ENCODE data around the gene INAFM2. TPM values are rescaled to one million over a fixed set of nuclear protein-coding genes. Genes with fewer than 3 reads are reported as not detected.

INAFM2 gene
- total RNA-seq, 6 experiments from 2014 or later: 19.6 to 32.8 (median 23.4) TPM

- no peak for DNase-seq
- Mint-ChIP-seq H3K27ac (no peak overlapping the region), H3K4me3 (no peak overlapping the region), H3K4me1 (ENCODE audit: low read depth) (peaks cover 28% of the 10 kb centered on the region), H3K36me3 (ENCODE audit: low read depth) (no peaks in the 10 kb centered on the region), H3K27me3 (ENCODE audit: insufficient read depth) (peaks cover 12% of the 10 kb centered on the region), H3K9me3 (no peaks in the 10 kb centered on the region)
- TF ChIP-seq, protein P1, sequence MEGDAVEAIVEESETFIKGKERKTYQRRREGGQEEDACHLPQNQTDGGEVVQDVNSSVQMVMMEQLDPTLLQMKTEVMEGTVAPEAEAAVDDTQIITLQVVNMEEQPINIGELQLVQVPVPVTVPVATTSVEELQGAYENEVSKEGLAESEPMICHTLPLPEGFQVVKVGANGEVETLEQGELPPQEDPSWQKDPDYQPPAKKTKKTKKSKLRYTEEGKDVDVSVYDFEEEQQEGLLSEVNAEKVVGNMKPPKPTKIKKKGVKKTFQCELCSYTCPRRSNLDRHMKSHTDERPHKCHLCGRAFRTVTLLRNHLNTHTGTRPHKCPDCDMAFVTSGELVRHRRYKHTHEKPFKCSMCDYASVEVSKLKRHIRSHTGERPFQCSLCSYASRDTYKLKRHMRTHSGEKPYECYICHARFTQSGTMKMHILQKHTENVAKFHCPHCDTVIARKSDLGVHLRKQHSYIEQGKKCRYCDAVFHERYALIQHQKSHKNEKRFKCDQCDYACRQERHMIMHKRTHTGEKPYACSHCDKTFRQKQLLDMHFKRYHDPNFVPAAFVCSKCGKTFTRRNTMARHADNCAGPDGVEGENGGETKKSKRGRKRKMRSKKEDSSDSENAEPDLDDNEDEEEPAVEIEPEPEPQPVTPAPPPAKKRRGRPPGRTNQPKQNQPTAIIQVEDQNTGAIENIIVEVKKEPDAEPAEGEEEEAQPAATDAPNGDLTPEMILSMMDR (IDR thresholded peaks at IDR 0.05): no peak
Observed at GRCh38 chr15:40346579-40347558, 23.4 kb downstream of the INAFM2 start.

DNA sequence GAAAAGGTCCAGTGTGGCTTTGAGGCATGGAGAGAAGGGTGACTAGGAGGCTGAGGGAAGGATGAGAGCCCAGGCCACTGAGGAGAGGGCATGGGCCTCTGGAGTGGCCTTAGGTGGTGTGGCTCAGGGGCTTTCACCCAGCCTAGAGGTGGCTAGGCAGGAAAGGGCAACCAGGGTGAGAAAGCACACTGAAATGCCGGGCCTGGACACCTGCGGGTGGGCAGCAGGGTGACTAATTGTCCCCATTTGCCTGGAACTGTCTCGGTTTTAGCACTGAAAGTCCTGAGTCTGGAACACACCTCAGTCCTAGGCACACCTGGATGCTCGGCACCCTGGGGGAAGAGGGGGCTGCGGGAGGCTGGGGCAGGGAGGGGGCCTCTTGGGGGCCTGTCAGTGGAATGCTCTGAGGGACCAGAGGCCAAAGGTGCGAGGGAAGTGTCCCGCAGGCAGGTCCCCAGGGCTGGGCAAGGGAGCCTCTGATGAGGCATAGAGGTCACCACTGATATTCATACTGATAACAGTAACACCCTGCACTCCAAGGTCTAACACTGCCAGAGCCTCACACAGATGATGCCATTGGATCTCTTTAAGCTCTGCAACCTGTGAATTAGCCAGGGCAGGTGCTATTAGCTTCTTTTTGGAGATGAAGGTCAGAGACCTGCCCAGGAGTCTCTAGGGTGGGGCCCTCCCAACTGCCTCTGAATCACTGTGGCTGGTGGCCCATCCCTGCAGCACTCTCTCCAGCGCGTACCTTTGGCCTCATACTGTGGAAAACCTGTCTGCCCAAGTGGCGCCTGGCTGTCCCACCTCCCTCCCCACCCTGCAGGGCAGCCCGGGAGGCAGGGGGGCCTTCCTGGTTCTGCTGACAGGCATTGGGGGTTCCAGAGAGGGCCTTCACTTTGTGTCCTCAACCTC, 24.3 kb downstream of the INAFM2 start:
- Mint-ChIP-seq H3K36me3 (ENCODE audit: low read depth) (no peaks in the 10 kb centered on the region), H3K27me3 (ENCODE audit: insufficient read depth) (peaks cover 17% of the 10 kb centered on the region), H3K4me3 (no peak overlapping the region), H3K4me1 (ENCODE audit: low read depth) (peaks cover 19% of the 10 kb centered on the region), H3K27ac (no peak overlapping the region), H3K9me3 (no peaks in the 10 kb centered on the region)
- no peak for DNase-seq
- TF ChIP-seq, protein P1 (IDR thresholded peaks at IDR 0.05): no peak

DNA sequence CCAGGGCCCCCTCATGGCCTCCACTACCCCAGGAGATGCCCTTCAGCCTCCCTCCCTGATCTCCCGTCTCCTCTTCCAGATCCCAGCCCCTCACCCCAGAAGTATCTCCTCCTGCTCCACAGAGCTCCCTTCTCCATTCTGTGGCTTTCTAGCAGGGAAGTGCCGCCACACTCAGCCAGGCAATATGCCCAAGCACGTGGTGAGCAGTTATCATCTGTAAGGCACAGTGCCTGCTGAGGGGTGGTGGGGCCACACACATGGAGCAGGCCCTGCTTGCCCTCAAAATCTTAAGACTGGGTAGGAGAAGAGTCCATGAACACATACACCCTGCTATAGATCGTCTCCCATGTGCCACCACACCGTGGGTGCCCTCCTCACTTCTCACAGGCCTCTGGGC, 25.0 kb downstream of the INAFM2 start:
- Mint-ChIP-seq H3K36me3 (ENCODE audit: low read depth) (no peaks in the 10 kb centered on the region), H3K4me3 (no peak overlapping the region), H3K27ac (no peak overlapping the region), H3K9me3 (no peaks in the 10 kb centered on the region), H3K27me3 (ENCODE audit: insufficient read depth) (peaks cover 17% of the 10 kb centered on the region), H3K4me1 (ENCODE audit: low read depth) (peaks cover 12% of the 10 kb centered on the region)
- no peak for DNase-seq
- TF ChIP-seq, protein P1 (IDR thresholded peaks at IDR 0.05): no peak

DNA sequence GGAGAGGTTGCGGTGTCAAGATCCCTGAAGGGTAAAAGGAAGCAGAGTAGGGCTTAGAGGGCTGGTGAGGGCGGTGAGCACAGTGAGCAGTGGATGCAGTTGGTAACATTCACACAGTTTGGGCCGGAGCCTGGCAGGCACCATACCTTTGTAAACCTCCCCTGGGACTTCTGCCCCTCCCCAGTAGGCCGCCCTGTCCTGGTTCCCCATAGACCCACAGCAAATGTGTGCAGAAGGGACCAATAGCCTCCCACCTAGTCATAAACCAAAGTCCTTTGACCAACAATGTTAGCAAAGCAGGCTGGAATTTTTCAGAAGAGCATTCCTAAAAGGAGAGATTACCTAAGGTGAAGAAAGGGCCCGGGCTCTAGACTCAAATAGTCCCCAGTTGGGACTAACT, 25.7 kb downstream of the INAFM2 start:
- peaks cover 21% of the 10 kb centered on the region for H3K27me3 Mint-ChIP-seq (ENCODE audit: insufficient read depth)
- TF ChIP-seq, protein P1 (IDR thresholded peaks at IDR 0.05): no peak
- no peaks in the 10 kb centered on the region for H3K9me3 Mint-ChIP-seq
- H3K4me1 Mint-ChIP-seq (ENCODE audit: low read depth): peaks cover 7% of the 10 kb centered on the region
- no peak for DNase-seq
- no peak overlapping the region for H3K4me3 Mint-ChIP-seq
- H3K36me3 Mint-ChIP-seq (ENCODE audit: low read depth): no peaks in the 10 kb centered on the region
- H3K27ac Mint-ChIP-seq: no peak overlapping the region

DNA sequence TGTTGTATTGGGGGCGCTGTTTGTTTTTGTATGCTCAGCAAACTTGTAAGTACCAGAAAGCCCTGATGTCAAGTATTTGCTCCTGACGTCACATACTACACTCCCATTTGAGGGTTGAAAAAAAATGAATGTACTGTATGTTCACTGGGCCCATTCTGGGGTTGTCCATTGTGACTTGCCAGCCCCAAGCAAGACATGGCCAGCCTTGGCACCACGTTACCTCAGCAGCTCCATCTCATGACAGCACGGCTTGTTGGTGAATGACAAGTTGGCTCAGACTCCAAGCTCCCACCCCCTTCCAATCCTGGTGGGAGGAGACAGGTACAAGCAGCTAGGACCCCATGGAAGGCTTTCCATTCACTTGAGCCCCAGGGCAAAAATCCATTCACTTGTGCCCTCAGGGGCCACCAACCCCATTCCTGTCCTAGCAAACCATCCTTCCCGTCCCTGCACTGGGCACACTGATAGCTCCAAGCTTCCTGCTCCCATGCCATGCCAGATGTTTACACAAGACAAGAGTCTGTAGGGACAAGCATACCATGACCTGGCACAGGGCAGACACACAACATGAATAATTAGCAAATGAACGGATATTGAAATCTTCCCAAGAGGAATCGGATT, 28.9 kb downstream of the INAFM2 start:
- H3K9me3 Mint-ChIP-seq: no peaks in the 10 kb centered on the region
- no peaks in the 10 kb centered on the region for H3K36me3 Mint-ChIP-seq (ENCODE audit: low read depth)
- H3K27ac Mint-ChIP-seq: no peak overlapping the region
- no peak overlapping the region for H3K4me3 Mint-ChIP-seq
- H3K4me1 Mint-ChIP-seq (ENCODE audit: low read depth): peaks cover 8% of the 10 kb centered on the region; the same call in 1 of the 2 replicates
- TF ChIP-seq, protein P1 (IDR thresholded peaks at IDR 0.05): no peak; the same call in 1 of the 2 replicates
- H3K27me3 Mint-ChIP-seq (ENCODE audit: insufficient read depth): peaks cover 25% of the 10 kb centered on the region
- DNase-seq: no peak

Measured in HFFc6 (cell line).